Fibroblast of pulmonary artery (primary cell): ENCODE results near the gene TMEM204.

ENCODE experiments used
- DNase-seq: peaks from one replicate; pipeline ENCODE4 v3.0.0-alpha.2; 2010; ENCODE audit warnings: low read depth
- H3K4me3 ChIP-seq: replicated peaks from 2 replicates; pipeline ENCODE4 v1.5.1; 2011; ENCODE audit warnings: low read depth, mild to moderate bottlenecking, control low read depth, low read length, moderate library complexity
- CTCF ChIP-seq: IDR thresholded peaks from 2 replicates; pipeline ENCODE4 v1.5.1; 2011; ENCODE audit warnings: mild to moderate bottlenecking, control low read depth, low read length, inconsistent platforms; ENCODE audit errors: missing control alignments

The TMEM204 gene

GRCh38 chr16:1520461-1520860 lies 13.0 kb upstream of the TMEM204 start:
- DNase-seq: no peak
- H3K4me3 ChIP-seq: no peak overlapping the region
- TF ChIP-seq CTCF: no peak

- TF ChIP-seq CTCF: no peak
- H3K4me3 ChIP-seq: no peak overlapping the region
- no peak for DNase-seq
Observed at GRCh38 chr16:1523581-1524245, 9.8 kb upstream of the TMEM204 start.

GRCh38 chr16:1524366-1524765 lies 9.1 kb upstream of the TMEM204 start:
- TF ChIP-seq CTCF: no peak
- no peak overlapping the region for H3K4me3 ChIP-seq
- DNase-seq: no peak

GRCh38 chr16:1525871-1526607 lies 7.4 kb upstream of the TMEM204 start:
- H3K4me3 ChIP-seq: no peak overlapping the region
- no peak for TF ChIP-seq CTCF
- no peak for DNase-seq

GRCh38 chr16:1526608-1527555 lies 6.6 kb upstream of the TMEM204 start:
- no peak for TF ChIP-seq CTCF
- H3K4me3 ChIP-seq: no peak overlapping the region
- no peak for DNase-seq

- no peak for TF ChIP-seq CTCF
- peak; percentile 44 for DNase-seq
- no peak overlapping the region for H3K4me3 ChIP-seq
Observed at GRCh38 chr16:1527836-1528811, 5.3 kb upstream of the TMEM204 start.
